CD4-positive, alpha-beta T cell treated with Interleukin-15 for 1 hour (primary cell): ENCODE measurements around the gene MN1.

Source experiments
- DNase-seq: peaks from one replicate; pipeline ENCODE4 v3.0.0-alpha.2; 2020

MN1 gene

DNA sequence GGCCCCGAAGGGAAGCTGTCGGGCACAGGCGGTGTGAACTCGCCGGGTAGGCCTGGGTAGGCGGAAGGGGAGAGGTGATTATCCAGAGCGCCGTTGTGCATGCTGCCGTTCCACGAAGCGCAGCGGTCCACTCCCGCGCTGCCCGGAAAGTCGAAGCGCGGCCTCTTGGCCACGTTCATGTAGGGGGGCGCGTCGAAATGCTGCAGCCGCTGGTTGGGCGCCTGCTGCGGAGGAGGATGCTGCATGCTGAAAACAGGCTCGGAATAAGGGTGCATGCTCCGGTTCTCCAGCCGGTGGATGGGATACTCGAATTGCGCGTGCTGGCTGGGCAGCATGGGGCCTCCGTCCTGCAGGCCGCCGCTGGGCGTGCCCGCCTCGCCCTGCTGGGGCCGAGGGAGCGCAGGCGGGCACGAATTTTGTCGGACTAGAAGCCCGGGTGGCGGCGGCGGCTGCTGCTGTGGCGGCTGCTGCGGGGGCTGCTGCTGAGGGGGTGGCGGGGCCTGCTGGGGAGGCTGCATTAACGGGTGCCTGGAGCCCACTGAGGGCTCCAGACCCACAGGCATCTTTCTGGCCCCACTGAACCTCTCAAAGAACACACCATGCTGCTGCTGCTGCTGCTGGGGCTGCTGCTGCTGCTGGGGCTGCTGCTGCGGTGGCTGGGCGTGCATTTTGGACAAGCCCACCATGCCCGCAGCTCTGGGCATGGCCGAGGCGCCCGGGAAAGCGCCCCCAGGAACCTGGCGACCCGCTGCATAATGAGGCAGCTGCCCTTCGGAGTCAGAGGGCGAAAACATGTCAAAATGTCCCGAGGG lies 2.3 kb downstream of the MN1 start:
- no peak for DNase-seq

DNA sequence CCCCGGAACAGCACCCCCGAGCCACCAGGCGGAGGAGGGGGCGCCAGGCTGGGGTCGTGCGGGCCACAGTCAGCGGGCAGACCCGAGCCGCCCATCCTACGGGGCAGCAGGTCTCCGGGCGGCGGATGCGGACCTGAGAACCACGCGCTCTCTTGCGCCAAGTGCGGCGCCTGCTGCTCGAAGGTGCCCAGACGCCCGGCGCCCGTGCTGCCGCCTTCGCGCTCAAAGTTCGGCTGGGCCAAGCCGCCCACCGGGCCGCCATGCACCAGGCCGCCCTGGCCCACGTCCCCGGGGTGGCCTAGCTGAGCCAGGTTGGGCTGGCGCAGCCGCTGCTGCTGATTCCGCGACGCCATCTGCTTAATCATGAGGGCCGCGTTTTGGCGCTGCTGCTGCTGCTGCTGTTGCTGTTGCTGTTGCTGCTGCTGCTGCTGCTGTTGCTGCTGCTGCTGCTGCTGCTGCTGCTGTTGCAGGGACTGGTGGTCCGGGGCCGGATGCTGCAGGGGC lies 3.0 kb downstream of the MN1 start:
- no peak for DNase-seq

DNA sequence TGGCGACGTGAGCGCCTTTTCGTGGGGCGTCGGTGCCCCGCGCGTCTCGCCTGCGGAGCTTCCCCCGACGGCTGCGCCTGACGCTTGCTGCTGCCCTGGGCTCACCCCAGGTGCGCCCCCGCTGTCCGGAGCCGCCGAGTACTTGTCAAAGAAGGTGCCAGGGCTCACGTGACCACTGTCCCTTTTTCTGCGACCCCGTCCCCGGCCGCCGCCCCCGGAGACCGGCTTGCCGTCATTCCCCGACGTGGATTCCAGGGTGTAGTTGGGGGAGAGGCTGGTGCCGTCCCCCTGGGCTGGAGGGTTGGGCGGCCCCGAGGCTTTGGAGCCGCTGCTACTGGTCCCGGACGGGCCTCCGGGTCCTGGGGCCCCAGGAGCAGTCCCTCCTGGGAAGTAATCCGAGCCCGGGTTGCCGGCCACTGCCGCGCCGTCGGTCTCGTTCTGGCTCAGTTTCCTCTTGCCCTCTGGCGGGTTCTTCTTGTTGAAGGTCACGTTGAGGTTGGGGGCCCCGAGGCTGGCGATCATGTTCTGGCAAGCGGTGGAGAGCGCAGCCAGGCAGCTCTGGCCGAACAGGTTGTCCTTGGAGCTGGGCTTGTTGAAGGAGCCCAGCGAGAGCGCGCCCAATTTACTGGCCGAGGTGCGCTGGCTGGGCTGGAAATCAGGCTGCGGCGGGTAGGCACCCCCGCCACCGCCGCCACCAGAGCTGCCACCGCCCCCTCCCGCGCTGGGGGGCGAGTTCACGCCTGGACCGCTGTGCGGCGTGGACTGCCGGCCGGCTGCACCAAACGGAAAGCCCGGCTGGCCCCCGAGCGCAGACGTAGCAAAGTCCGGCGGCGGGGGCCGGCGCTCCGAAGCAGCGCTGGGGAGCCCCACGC lies 3.8 kb downstream of the MN1 start:
- DNase-seq: no peak

DNA sequence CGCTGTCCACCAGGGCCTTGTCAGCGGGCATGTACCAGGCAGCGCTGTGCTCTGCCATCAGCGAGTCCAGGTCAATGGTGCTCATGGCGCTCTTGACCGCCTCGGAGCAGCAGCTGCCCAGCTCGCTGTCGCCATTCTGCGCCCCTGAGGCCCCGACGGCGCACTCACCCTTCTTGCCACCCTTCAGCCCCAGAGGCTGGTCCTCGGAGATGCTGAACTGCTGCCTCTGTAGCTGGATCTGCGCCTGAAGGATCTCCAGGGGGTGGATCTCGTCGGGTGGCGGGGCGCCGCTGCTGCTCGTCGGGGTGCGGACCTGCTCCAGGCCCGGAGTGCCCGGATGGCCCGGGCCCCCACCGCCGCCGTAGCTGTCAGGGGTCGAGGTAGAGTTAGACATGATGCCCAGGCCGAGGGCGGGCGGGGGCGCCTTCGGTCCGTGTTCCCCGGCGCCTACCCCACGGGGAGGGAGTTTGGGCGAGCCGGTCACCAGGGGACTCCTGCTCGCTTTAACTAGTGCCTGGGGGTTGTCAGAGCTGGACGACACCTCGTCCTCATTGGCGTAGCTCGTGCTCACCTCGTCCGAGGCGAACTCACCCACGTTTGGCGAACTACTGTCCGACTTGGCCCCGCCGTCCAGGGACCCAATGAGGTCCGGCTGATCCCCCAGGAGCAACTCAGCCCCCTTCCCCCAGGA lies 4.6 kb downstream of the MN1 start:
- DNase-seq: no peak

DNA sequence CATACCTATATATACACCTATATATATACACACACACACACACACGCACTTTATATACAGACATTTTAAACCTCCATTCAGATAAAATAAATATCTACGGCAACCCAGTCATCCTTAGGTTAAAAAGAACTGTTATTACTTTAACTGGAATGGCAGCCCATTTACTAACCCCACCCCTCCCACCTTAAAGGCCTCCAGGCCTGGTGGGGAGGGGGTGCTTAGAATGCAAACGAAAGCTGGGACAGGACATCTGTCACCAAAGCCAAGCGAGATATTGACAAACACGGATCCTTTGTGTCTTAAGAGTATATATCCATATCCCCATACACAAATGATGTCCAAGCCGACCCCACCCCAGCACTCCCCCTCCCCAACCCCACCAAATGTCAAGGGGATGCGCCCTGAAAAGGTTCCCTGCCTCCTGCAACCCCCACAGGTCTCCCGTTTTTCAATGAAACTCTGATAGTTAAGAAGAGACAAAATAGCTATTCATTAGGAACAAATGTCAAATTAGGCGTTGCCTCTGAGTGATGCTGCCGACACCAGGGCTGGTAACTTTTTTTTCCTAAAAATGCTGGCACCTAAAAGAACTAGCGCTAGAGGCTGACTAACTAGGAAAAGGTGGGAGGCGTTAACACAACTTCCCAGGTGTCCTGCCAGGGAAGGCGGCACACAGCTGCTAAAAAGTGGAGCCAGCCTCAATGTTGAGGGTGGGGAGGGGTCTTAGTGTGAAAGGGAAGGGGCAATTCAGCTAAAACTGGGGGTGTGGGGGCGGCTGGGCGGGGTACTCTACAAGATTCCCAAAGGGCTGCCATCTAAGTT lies 5.6 kb downstream of the MN1 start:
- DNase-seq: no peak

DNA sequence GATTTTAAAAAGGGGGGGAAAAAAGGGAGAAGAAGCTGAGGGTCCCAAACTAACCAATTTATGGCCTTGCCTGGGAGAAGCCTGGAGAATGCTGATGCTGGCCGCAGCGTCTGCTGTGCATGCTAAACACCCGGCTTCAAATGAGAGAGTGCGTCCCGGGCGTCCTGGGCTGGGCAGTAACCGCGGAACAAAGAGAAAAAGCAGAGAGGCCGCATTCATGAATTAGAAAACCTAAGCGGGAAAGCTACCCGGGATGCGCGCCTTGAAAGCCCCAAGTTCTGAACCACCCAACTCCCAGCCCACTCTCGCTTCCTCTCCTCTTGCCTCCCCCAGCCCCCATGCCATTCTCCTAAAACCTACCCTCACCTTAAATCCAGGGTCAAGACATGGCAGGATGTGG lies 6.5 kb downstream of the MN1 start:
- DNase-seq: no peak

DNA sequence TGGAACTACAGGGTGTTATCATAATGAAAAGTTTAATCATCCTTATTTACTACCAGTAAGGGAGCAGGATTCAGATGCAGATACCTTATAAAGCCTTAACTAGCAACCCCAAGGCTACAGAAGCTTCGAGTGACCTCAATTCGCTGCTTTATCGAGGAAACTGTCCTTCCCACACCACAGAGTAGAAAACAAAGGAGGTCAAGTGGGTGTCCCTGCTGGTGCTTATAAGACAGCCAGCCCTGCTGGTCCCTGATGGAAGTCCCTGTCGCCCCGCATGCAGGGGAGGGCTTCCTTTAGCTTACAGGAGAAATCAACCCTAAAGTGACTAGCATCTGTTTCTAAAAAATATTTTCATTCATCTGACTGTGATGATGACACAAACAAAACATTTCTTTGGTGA lies 7.3 kb downstream of the MN1 start:
- no peak for DNase-seq

DNA sequence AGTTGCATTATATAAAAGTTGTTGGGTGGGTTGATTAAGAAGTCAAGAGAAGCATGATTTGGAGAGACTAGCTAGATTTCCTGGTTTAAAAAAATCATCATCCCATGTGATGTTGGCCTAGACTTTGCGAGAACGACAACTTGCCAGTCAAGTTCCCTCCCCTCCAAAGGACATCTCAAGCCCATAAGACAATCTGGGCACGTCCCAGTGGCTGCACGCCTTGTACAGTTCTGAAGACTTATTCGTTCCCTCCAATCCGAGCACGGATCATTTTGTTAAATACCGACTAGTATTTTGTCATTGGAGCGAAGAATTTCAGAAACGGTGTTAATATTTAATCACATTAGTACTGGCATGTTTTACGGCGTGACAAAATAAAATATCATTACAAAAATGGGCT lies 8.0 kb downstream of the MN1 start:
- DNase-seq: no peak

DNA sequence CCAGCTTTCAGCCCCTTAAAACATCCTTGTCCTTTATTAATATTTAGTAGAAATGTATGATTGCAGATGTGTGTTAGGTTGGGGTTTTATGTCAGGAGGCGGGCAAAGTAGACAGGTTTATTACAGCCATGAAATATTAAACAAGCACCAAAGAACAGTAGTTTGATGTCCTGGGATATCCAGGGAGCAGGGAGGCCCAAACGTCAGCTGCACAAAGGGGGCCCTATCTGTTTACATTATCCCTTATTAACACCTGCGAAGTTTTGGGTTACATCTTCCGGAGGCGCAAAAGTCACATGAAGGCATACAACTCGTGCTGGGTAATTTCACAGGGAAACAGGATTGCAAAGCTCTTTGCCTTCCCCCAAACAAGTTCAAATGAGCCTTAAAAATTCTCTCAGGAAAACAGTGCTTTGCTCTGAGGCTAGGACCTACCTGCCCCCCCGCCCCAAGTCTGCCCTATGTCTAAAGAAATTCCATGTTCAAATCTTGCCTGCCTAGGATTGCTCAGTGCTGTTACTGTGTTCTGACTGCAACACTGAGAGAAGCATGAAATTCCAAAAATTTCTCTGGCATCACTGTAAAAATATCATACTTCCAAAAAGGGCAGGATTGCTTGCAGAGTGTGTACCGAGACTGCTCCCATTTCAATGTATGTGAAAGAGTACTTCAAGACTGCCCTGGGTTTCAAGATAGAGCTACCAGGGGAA lies 8.9 kb downstream of the MN1 start:
- no peak for DNase-seq

DNA sequence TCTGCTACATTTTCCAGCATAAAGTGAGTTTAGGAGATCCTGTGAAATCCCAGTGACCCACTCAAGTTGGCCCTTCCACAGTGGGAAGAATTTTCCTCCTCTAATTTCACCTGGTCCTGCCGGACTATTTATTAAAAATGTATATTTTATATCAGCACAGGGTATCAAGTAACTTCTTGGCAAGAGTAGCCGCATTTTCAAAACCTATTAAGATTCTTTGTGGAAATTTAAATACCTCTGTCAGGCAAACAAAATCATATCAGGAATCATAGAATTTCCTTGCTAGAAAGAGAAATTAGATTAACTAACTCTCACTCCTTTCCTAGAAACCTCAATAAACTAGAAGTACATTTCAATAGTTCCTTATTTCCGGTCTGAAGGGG lies 9.7 kb downstream of the MN1 start:
- DNase-seq: no peak

DNA sequence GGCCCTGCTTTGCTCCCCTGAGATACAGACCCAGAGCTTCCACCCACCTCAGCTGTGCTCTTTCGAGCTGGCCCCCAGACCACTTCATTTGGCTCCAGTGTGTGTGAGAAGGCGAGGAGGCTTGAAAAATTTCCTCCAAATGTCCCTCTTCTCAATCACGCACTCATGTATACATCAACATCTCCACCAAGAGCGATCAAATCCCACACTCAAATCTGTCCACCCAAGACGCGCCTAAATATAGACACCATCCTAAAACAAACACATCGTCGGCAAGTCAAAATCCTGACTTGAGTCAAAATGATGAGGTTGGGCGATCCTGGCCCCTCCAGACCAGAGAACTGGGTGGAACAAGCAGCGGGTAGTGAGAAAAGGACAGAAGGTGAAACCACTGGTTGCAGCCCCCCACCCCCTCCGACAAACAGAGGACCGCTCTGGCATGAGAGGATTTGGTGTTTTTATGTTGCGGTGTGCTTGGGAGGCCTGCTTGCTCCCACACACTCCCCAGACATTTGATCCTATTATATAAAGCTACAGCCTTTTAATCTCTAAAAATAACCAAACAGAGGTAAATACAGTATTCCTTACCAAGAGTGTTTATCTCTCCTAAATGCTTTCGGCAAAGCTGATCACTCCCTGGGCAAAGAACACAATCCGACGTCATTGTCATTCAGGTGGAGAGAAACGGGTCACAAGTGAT lies 10.2 kb downstream of the MN1 start:
- DNase-seq: no peak

DNA sequence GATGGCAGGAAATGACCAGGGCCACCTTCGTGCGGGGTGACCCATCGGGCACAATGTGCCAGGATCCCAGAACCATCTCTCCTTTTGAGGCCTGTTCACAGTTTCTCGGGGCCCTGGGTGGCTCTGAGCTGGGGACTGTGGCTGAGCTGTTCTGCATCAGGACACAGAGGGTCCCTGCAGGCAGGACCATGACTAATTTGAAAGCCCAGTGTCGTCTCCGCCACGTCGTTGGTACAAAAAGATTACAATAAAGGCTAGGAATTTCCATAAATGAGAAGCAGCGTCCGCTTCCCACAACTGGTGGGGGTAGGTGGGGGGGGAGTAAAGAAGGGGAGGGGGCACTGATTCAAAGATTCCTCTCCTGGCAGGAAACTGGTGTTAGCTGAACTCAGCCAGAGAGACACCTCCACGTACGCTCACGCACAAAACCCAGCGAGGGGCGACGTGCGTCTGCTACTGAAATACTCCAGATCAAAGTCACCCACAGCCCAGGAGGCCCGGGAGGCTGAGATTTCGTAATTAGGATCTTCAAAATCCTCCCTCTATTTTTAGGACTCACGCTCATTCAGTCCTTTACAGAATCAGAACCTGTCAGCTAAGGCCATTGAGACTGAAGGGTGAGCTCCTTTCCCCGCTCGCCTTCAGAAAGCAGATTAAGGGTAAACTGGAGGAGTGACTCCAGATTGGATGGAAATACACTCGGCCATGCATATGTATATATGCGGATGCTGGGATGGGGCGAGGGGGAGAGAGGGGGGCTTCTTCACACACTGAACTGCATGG lies 11.0 kb downstream of the MN1 start:
- DNase-seq: no peak

DNA sequence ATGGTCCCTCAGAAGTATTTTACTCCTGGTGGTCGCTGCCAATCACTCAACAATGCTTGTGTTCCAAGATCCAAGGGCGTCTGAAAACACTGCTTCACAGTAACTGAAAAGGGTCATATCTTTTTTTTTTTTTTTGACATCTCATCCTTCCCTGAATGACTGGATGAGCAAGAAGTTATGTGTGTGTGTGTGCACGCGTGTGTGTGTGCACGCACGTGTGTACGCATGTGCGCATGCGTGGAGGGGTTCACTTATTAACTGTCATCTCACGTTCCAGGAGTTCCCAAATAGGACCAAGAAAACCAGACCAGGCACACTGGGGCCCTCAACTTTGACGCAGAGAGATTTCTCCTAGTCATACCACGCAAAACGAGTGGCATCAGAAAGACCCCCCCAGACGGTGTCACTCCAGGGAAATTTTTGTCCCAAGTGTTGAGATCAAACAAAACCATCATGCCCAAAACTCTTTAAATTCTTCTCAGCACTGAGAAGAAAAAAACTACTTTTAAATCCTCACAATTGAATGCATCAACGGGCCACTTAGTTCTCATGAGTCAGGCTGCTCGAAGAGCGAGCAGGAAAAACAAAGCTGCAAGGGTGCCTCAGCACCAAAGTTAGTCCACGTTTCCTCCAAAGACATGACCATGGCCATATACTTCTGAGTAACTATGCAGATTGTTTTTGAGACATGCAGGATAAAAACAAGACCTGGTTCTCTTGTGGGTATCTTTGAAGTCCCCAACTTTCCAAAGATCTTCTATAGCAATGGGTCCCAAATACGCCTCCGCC lies 12.9 kb downstream of the MN1 start:
- no peak for DNase-seq

DNA sequence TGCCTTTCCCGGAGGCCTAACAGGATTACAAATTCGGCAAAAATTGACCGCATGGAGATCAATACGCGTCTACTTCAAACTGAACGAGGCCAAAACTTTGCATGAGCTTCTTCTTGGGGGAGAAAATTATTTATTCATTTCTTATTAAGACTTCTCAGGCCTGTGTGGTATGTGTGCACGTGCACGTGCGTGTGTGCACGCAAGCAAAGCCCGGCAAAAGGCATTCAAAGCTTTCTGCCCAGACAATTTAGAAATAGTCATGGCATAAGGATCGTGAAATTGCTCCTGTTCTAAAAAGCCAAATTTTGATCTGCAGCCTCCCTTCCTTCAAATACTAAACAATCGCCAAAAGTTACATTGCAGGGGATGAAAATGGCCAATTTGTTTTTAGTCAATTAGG lies 14.6 kb downstream of the MN1 start:
- no peak for DNase-seq

DNA sequence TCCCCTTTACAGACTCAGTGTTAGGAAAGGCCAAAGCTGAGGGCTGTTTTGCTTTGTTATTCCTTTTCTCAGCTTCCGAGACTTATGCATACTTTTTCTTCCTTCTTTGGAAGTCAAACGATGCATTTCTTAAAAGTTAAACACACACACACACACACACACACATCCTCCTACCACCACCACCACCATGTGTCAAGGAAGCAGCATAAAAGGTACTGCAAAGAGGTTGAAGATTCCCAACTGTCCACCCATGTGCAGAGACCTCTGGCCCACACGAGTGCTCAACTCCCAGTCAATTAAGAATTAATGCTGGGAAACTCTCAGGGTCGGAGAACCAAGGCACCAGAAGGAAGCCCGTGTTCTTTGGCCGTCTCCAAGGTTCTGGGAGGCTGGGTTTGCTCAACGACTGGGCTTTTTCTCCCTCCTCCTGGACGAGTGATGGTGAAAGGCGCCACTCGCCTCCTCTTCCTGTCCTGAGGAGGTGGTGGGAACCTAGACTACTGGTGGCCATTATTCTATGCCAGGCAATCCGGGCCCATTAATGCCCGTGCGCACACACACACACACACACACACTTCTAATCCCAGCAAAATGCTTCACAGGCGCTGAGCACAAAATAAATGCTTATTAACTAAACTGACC lies 15.1 kb downstream of the MN1 start:
- no peak for DNase-seq

DNA sequence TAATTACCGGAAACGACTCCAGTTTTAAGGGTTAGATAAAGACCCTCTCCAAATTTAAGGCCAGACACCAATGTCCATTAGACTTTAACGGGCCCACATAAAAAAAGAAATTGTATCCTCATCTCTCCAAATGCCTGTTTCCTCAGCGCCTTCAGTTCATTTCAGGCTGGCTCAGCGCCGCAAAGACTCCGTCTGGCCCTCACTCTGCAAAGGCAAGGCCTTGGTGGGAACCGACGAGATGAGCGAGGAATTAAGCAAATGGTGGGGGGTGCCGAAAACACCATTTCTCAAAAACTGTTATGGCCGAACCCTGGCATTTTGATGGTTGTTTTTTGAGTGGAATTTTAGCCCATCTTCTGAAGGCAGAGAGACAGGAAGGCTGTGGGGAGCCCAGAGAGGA lies 15.7 kb downstream of the MN1 start:
- no peak for DNase-seq

DNA sequence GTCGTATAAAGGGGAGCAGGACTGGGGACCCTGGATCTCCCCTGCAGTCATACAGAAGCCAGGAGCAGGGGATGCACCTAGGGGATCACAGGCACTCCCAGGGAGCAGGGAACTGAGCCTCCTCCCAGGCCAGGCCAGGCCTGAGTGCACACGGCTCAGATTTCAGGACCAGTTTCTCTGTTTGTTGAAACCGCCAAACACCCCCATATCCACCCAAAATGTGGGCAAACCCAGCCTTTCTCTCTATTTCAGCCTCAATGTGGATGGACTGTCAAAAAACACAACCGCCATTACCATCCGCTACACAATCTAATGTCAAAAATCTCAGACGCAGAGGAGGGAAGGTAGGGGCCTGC lies 17.5 kb downstream of the MN1 start:
- no peak for DNase-seq

DNA sequence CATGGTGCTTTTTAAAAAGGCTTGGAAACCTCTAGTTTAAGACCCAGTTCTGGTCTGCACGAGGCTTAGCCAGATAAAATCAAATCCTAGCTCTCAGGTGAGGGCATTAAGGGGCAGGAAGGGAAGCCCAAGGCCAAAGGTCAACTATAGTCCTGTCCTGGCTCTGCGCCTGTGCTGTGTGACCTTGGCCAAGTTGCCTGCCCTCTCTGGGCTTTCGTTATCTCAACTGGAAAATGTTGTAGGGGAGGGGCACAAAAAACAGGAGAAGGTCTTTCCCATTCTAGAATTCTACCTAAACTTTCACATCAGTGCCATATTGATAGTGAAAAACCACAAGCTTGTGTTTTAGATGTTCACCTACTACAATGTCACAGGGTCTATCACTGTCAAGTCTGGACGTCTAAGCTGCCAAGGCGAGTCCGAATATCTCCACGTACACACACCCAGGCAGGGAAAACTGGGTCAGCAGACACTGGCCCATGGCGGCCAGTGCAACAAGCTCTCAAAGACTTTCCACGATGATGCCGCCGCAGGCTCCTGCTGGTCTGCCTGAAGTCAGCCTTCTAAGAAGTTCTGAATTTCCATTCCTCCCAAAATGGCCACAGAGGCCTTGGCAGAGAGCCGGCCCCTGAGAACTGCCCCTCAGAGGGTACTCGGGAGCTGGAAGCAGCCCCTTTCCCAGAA lies 18.0 kb downstream of the MN1 start:
- DNase-seq: no peak

DNA sequence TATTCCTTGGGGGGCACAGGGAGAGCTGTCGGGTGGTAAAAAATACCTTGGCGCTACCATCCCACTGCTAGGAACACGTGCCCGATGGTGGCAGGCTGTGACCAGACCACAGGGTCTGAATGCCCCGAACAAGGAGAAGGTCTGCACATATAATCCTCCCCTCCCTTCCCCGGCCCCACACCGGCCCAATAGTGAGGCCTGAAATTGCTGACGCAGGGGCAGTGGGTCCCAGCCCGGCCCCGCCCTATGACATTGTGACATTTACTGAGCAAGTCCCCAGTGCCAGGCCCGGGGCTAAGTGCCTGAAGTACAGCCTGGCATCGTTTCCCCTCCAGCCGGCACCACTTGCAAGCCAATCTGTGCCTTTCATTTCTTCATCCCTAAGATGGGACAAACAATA lies 19.5 kb downstream of the MN1 start:
- DNase-seq: no peak
